Upper lobe of left lung (tissue), 4 donors: ENCODE data around the gene CACNB2.

Source experiments
- EP300 ChIP-seq, 4 donors: sonication (generic); formaldehyde crosslinking; IDR thresholded peaks; one replicate each; pipeline ENCODE4 v1.5.1; 2017; ENCODE audit warnings: antibody characterized with exemption in 4 of 4, control low read depth in 2 of 4
- POLR2A ChIP-seq, 4 donors: fragments of 450-650 bp; IDR thresholded peaks; one replicate each; pipeline ENCODE4 v1.5.1; 2016 to 2017; ENCODE audit warnings: antibody characterized with exemption in 4 of 4, mild to moderate bottlenecking in 2 of 4
- POLR2AphosphoS5 ChIP-seq, 2 donors: sonication (generic); formaldehyde crosslinking; IDR thresholded peaks; one replicate each; pipeline ENCODE4 v1.5.1; 2017; ENCODE audit warnings: antibody characterized with exemption in 2 of 2
- TF ChIP-seq, protein P1 (sequence below), 6 experiments: fragments of 450-650 bp in 4 of 6; fragments of 200-600 bp in 2 of 6; sonication (generic) in 2 of 6; IDR thresholded peaks; one replicate each; pipeline ENCODE4 v1.5.1; 2016 to 2019; ENCODE audit warnings: antibody characterized with exemption in 6 of 6

GRCh38 chr10:18261063-18261610 is 120.9 kb downstream of the CACNB2 start:
- TF ChIP-seq, protein P1, sequence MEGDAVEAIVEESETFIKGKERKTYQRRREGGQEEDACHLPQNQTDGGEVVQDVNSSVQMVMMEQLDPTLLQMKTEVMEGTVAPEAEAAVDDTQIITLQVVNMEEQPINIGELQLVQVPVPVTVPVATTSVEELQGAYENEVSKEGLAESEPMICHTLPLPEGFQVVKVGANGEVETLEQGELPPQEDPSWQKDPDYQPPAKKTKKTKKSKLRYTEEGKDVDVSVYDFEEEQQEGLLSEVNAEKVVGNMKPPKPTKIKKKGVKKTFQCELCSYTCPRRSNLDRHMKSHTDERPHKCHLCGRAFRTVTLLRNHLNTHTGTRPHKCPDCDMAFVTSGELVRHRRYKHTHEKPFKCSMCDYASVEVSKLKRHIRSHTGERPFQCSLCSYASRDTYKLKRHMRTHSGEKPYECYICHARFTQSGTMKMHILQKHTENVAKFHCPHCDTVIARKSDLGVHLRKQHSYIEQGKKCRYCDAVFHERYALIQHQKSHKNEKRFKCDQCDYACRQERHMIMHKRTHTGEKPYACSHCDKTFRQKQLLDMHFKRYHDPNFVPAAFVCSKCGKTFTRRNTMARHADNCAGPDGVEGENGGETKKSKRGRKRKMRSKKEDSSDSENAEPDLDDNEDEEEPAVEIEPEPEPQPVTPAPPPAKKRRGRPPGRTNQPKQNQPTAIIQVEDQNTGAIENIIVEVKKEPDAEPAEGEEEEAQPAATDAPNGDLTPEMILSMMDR (IDR thresholded peaks at IDR 0.05) = no peak
- TF ChIP-seq POLR2AphosphoS5 (IDR thresholded peaks at IDR 0.05) (no peak), POLR2A (IDR thresholded peaks at IDR 0.05) (no peak), EP300 (IDR thresholded peaks at IDR 0.05) (no peak)
